ENCODE data around the gene KCNMB2.

KCNMB2 gene

DNA sequence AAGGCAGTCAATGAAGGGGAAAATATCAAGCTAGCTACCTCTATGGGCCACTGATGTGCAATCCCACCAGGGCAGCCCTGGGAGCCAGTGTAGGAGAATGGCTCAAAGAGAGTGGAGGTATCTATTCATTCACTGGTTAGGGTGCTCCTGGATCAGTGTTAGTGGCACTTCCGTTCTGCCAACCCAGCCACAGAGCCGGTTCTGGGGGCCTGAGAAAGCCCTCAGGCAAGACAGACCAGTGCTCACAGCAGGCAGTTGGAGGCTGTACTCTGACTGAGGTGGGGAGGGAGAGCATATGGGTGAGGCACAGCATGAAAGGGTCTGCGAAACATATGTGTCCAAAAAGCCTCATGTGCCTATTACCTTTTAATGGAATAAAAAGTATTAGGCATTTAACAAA is 109.3 kb downstream of the KCNMB2 start:
- Histone ChIP-seq H3K4me3 (ENCODE audit: low read length) (no peak overlapping the region), H3K27ac (ENCODE audit: low read depth, low read length) (no peak overlapping the region), H3K79me2 (ENCODE audit: control insufficient read depth, low read length) (no peaks in the 10 kb centered on the region), H3K9me3 (ENCODE audit: control insufficient read depth, insufficient read depth, low read length) (no peaks in the 10 kb centered on the region), H3K4me1 (ENCODE audit: control insufficient read depth, low read length) (no peaks in the 10 kb centered on the region), H3K27me3 (ENCODE audit: control insufficient read depth, low read length) (no peaks in the 10 kb centered on the region), H3F3A (ENCODE audit: control insufficient read depth, insufficient read depth) (no peaks in the 10 kb centered on the region), H3K36me3 (ENCODE audit: control insufficient read depth, low read length) (no peaks in the 10 kb centered on the region), H3K4me2 (ENCODE audit: low read length) (no peak overlapping the region), H3K9me2 (replicated peaks; ENCODE audit: control insufficient read depth, low read length) (no peaks in the 10 kb centered on the region), H4K20me1 (ENCODE audit: control insufficient read depth, insufficient read depth, low read depth, low read length) (no peaks in the 10 kb centered on the region)
- TF ChIP-seq, protein P1, sequence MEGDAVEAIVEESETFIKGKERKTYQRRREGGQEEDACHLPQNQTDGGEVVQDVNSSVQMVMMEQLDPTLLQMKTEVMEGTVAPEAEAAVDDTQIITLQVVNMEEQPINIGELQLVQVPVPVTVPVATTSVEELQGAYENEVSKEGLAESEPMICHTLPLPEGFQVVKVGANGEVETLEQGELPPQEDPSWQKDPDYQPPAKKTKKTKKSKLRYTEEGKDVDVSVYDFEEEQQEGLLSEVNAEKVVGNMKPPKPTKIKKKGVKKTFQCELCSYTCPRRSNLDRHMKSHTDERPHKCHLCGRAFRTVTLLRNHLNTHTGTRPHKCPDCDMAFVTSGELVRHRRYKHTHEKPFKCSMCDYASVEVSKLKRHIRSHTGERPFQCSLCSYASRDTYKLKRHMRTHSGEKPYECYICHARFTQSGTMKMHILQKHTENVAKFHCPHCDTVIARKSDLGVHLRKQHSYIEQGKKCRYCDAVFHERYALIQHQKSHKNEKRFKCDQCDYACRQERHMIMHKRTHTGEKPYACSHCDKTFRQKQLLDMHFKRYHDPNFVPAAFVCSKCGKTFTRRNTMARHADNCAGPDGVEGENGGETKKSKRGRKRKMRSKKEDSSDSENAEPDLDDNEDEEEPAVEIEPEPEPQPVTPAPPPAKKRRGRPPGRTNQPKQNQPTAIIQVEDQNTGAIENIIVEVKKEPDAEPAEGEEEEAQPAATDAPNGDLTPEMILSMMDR (IDR thresholded peaks at IDR 0.05; ENCODE audit: low read depth, low read length, poor library complexity, severe bottlenecking), result no peak
- no peak for TF ChIP-seq EZH2phosphoT487 (IDR thresholded peaks at IDR 0.05; ENCODE audit: borderline replicate concordance, low read length)

DNA sequence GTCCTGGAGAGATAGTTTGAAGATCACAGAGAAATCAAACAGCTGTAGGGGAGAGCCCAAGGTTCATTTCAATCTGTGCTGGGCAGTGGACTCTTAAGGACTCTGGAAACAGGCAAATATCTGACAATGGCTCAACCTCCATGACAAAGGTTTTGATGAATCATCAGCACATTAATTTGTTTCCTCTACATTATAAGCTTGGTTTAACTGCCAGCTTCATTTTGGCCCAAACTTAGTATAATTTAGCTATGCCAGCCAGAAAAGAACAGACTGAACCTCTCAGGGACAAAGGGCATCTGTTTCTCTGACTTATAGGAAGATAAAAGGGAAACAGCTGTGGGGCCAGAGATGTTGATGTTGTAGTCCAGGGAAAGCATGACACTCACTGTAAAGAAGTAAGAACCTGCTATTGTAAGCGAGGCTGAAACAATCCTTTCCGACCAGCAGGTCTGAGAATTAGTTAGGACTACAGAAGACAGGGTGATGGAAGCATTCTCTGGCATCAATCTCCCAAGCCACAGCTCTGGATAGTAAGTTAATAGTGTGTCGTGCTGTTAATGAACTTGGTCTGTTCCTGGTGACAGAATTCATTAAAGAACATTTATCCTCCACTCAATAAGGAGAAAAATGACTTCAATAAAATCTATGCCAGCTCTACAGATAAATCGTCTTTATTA is 110.1 kb downstream of the KCNMB2 start:
- Histone ChIP-seq H3K4me1 (ENCODE audit: control insufficient read depth, low read length) (no peaks in the 10 kb centered on the region), H3K79me2 (ENCODE audit: control insufficient read depth, low read length) (no peaks in the 10 kb centered on the region), H3K27ac (ENCODE audit: low read depth, low read length) (no peak overlapping the region), H3K4me2 (ENCODE audit: low read length) (no peak overlapping the region), H3K36me3 (ENCODE audit: control insufficient read depth, low read length) (no peaks in the 10 kb centered on the region), H3K4me3 (ENCODE audit: low read length) (no peak overlapping the region), H3K27me3 (ENCODE audit: control insufficient read depth, low read length) (no peaks in the 10 kb centered on the region), H3K9me2 (replicated peaks; ENCODE audit: control insufficient read depth, low read length) (no peaks in the 10 kb centered on the region), H3F3A (ENCODE audit: control insufficient read depth, insufficient read depth) (no peaks in the 10 kb centered on the region), H4K20me1 (ENCODE audit: control insufficient read depth, insufficient read depth, low read depth, low read length) (no peaks in the 10 kb centered on the region), H3K9me3 (ENCODE audit: control insufficient read depth, insufficient read depth, low read length) (no peaks in the 10 kb centered on the region)
- no peak for TF ChIP-seq EZH2phosphoT487 (IDR thresholded peaks at IDR 0.05; ENCODE audit: borderline replicate concordance, low read length)
- TF ChIP-seq, protein P1 (IDR thresholded peaks at IDR 0.05; ENCODE audit: low read depth, low read length, poor library complexity, severe bottlenecking), result no peak

DNA sequence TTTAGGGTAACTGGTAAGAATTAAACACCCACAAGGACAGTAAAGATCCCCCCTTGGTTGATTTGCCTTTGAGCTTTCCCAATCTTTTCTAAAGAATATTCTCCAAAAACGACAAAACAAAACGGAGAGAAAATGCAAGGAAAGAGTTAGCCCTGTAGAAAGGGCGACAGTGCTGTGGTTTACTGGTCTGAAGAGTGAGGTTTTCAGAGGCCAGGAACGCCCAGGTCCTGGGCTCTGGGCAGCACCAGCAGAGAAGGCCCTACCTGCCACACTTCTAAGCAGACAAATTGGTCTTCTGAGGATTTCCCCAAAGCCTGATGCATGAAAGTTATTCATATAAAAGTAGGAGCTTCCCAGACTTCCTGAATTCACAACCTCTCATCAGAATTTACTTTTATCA is 119.3 kb downstream of the KCNMB2 start:
- H3K9me2 ChIP-seq (replicated peaks; ENCODE audit: control insufficient read depth, low read length), result no peaks in the 10 kb centered on the region
- no peaks in the 10 kb centered on the region for H3K79me2 ChIP-seq (ENCODE audit: control insufficient read depth, low read length)
- no peaks in the 10 kb centered on the region for H3F3A ChIP-seq (ENCODE audit: control insufficient read depth, insufficient read depth)
- peaks cover 5% of the 10 kb centered on the region; the same call in 1 of the 2 replicates for H3K9me3 ChIP-seq (ENCODE audit: control insufficient read depth, insufficient read depth, low read length)
- no peak overlapping the region for H3K27ac ChIP-seq (ENCODE audit: low read depth, low read length)
- no peaks in the 10 kb centered on the region for H3K4me1 ChIP-seq (ENCODE audit: control insufficient read depth, low read length)
- H4K20me1 ChIP-seq (ENCODE audit: control insufficient read depth, insufficient read depth, low read depth, low read length), result no peaks in the 10 kb centered on the region
- H3K27me3 ChIP-seq (ENCODE audit: control insufficient read depth, low read length), result no peaks in the 10 kb centered on the region
- TF ChIP-seq EZH2phosphoT487 (IDR thresholded peaks at IDR 0.05; ENCODE audit: borderline replicate concordance, low read length), result no peak
- TF ChIP-seq, protein P1 (IDR thresholded peaks at IDR 0.05; ENCODE audit: low read depth, low read length, poor library complexity, severe bottlenecking), result no peak
- no peaks in the 10 kb centered on the region for H3K36me3 ChIP-seq (ENCODE audit: control insufficient read depth, low read length)
- no peak overlapping the region for H3K4me3 ChIP-seq (ENCODE audit: low read length)
- H3K4me2 ChIP-seq (ENCODE audit: low read length), result no peak overlapping the region

All from DOHH2 (cell line).